A549 (cell line): Measurements from ENCODE around the gene SUPT7L.

Experiments
- CBX2 ChIP-seq: fragments of 200-600 bp; sonication (generic); IDR thresholded peaks from 2 replicates; pipeline ENCODE4 v1.6.1; 2016; ENCODE audit warnings: low read depth, mild to moderate bottlenecking, borderline replicate concordance
- CHD2 ChIP-seq: fragments of 150-350 bp; IDR thresholded peaks from 2 replicates; pipeline ENCODE4 v1.6.1; 2014; ENCODE audit warnings: low read length; ENCODE audit not compliant: partially characterized antibody
- CTCF ChIP-seq: fragments of >200 bp; sonication (Bioruptor Twin); formaldehyde crosslinking; IDR thresholded peaks from 3 replicates; pipeline ENCODE4 v1.5.1; 2016

GRCh38 chr2:27708257-27708654 lies 44.8 kb upstream of the SUPT7L start:
- TF ChIP-seq CTCF (no peak), CHD2 (no peak), CBX2 (no peak)
